ENCODE measurements around the gene P2RY2.
"Not testable (repeated sequence)": the region's sequence is repeated elsewhere in the genome, so short reads cannot be mapped to it uniquely, and the experiment has no call there.

Gene P2RY2

GRCh38 chr11:73188301-73188700 lies 29.8 kb upstream of the P2RY2 start:
- DNase-seq: no peak

GRCh38 chr11:73189315-73189714 lies 28.8 kb upstream of the P2RY2 start:
- DNase-seq: no peak

- DNase-seq: no peak
Observed at GRCh38 chr11:73189723-73190556, 28.1 kb upstream of the P2RY2 start.

GRCh38 chr11:73190557-73190885 lies 27.6 kb upstream of the P2RY2 start:
- no peak for DNase-seq

GRCh38 chr11:73191151-73191550 lies 26.9 kb upstream of the P2RY2 start:
- DNase-seq: no peak

GRCh38 chr11:73192272-73192671 lies 25.8 kb upstream of the P2RY2 start:
- DNase-seq: no peak

- DNase-seq: no peak
Observed at GRCh38 chr11:73193251-73194033, 24.6 kb upstream of the P2RY2 start.

GRCh38 chr11:73194034-73194507 lies 24.0 kb upstream of the P2RY2 start:
- no peak for DNase-seq

- DNase-seq: no peak
Observed at GRCh38 chr11:73194593-73194992, 23.5 kb upstream of the P2RY2 start.

- DNase-seq: no peak
Observed at GRCh38 chr11:73195191-73196007, 22.7 kb upstream of the P2RY2 start.

- no peak for DNase-seq
Observed at GRCh38 chr11:73196576-73196975, 21.5 kb upstream of the P2RY2 start.

GRCh38 chr11:73197348-73197747 lies 20.7 kb upstream of the P2RY2 start:
- peak; percentile 76 for DNase-seq

GRCh38 chr11:73197787-73198186 lies 20.3 kb upstream of the P2RY2 start:
- DNase-seq: not testable (repeated sequence)

- DNase-seq: no peak
Observed at GRCh38 chr11:73198677-73199076, 19.4 kb upstream of the P2RY2 start.

- no peak for DNase-seq
Observed at GRCh38 chr11:73199446-73199845, 18.6 kb upstream of the P2RY2 start.

GRCh38 chr11:73200256-73200655 lies 17.8 kb upstream of the P2RY2 start:
- DNase-seq: no peak

- no peak for DNase-seq
Observed at GRCh38 chr11:73201249-73201648, 16.8 kb upstream of the P2RY2 start.

GRCh38 chr11:73201888-73202780 lies 15.9 kb upstream of the P2RY2 start:
- no peak for DNase-seq

GRCh38 chr11:73203322-73203721 lies 14.8 kb upstream of the P2RY2 start:
- DNase-seq: no peak

- peak; percentile 53 for DNase-seq
Observed at GRCh38 chr11:73203790-73204189, 14.3 kb upstream of the P2RY2 start.

- no peak for DNase-seq
Observed at GRCh38 chr11:73204711-73205121, 13.4 kb upstream of the P2RY2 start.

- peak; percentile 58 for DNase-seq
Observed at GRCh38 chr11:73205661-73206343, 12.3 kb upstream of the P2RY2 start.
